Parietal lobe (tissue), 2 donors: Measurements from ENCODE around the gene RAB5IF. TPM values are rescaled to one million over a fixed set of nuclear protein-coding genes. Genes with fewer than 3 reads are reported as not detected.

Experiments used
- small RNA-seq: library from RNA; depleted of rRNA; stranded (forward); fragments of <200 nt; gene quantifications from one replicate; pipeline ENCODE3, GENCODE V24; 2014; ENCODE audit warnings: low replicate concordance
- total RNA-seq: library from RNA; depleted of rRNA; stranded (reverse); fragments of >200 nt; gene quantifications from one replicate; pipeline ENCODE4 v1.2.3, GENCODE V29; 2014

The RAB5IF gene
- 27.9 TPM for total RNA-seq

GRCh38 chr20:36605399-36606157 lies at the start of gene RAB5IF:
TSS of gene RAB5IF (plus strand) at chr20:36605779. CDS start at chr20:36605952, 173 bp downstream.

GRCh38 chr20:36573103-36573797 lies 32.3 kb upstream of the RAB5IF start, which contains the start of gene TGIF2:
TSS of gene TGIF2 (plus strand) at chr20:36573597. CDS start at chr20:36578775, 5,178 bp downstream.

GRCh38 chr20:36645998-36646397 lies 40.4 kb downstream of the RAB5IF start, which contains the start of gene SLA2:
TSS of gene SLA2 (minus strand) at chr20:36646196. CDS start at chr20:36641335, 4,861 bp downstream.

Small RNA genes lying within 50 kb of the gene (small RNA-seq; reads per million reads assigned to genes)
- gene RF00017: not detected

Other genes starting within 250 kb of the RAB5IF start
- not detected for gene MYL9, start 64.3 kb upstream of the RAB5IF start, total RNA-seq
- gene TGIF2, start 32.2 kb upstream of the RAB5IF start, total RNA-seq: 8.8 TPM
- 0.31 TPM for gene SLA2, start 40.4 kb downstream of the RAB5IF start, total RNA-seq
- gene NDRG3, start 140.3 kb downstream of the RAB5IF start, total RNA-seq: 43.5 TPM
- gene DSN1, start 168.0 kb downstream of the RAB5IF start, total RNA-seq: 5.3 TPM